ENCODE data around the gene RAB33B.
"Not testable (repeated sequence)": the region's sequence is repeated elsewhere in the genome, so short reads cannot be mapped to it uniquely, and the experiment has no call there.

The RAB33B gene

GRCh38 chr4:139453371-139454110 lies 380 bp upstream of the RAB33B start:
- TF ChIP-seq POLR2A (IDR thresholded peaks at IDR 0.05; ENCODE audit: low read depth, low read length), result peak; percentile 90
- DNase-seq (ENCODE audit: insufficient read length, low spot score), result peak; percentile 73
- FAIRE-seq, result peak; percentile 45

GRCh38 chr4:139455126-139455538 lies 1.2 kb downstream of the RAB33B start:
- FAIRE-seq, result no peak
- no peak for TF ChIP-seq POLR2A (IDR thresholded peaks at IDR 0.05; ENCODE audit: low read depth, low read length)
- DNase-seq (ENCODE audit: insufficient read length, low spot score), result no peak

- DNase-seq (ENCODE audit: insufficient read length, low spot score) (no peak), FAIRE-seq (no peak)
- TF ChIP-seq POLR2A (IDR thresholded peaks at IDR 0.05; ENCODE audit: low read depth, low read length), result no peak
These were observed 3.4 kb downstream of the RAB33B start for GRCh38 chr4:139457318-139457717.

- no peak for FAIRE-seq
- TF ChIP-seq POLR2A (IDR thresholded peaks at IDR 0.05; ENCODE audit: low read depth, low read length), result no peak
- no peak for DNase-seq (ENCODE audit: insufficient read length, low spot score)
These were observed 4.6 kb downstream of the RAB33B start for GRCh38 chr4:139458543-139458942.

- DNase-seq (ENCODE audit: insufficient read length, low spot score) (no peak), FAIRE-seq (no peak)
- TF ChIP-seq POLR2A (IDR thresholded peaks at IDR 0.05; ENCODE audit: low read depth, low read length), result no peak
These were observed 5.1 kb downstream of the RAB33B start for GRCh38 chr4:139458999-139459398.

GRCh38 chr4:139460565-139460964 lies 6.6 kb downstream of the RAB33B start:
- FAIRE-seq, result no peak
- no peak for TF ChIP-seq POLR2A (IDR thresholded peaks at IDR 0.05; ENCODE audit: low read depth, low read length)
- no peak for DNase-seq (ENCODE audit: insufficient read length, low spot score)

GRCh38 chr4:139461022-139461628 lies 7.2 kb downstream of the RAB33B start:
- DNase-seq (ENCODE audit: insufficient read length, low spot score) (no peak), FAIRE-seq (no peak)
- TF ChIP-seq POLR2A (IDR thresholded peaks at IDR 0.05; ENCODE audit: low read depth, low read length), result no peak

GRCh38 chr4:139464512-139464911 lies 10.6 kb downstream of the RAB33B start:
- FAIRE-seq; DNase-seq (ENCODE audit: insufficient read length, low spot score): not testable (repeated sequence)

GRCh38 chr4:139465922-139466321 lies 12.0 kb downstream of the RAB33B start:
- no peak for TF ChIP-seq POLR2A (IDR thresholded peaks at IDR 0.05; ENCODE audit: low read depth, low read length)
- no peak for DNase-seq (ENCODE audit: insufficient read length, low spot score)
- FAIRE-seq, result no peak

- not testable (repeated sequence) for DNase-seq (ENCODE audit: insufficient read length, low spot score); FAIRE-seq
These were observed 14.8 kb downstream of the RAB33B start for GRCh38 chr4:139468756-139469155.

- TF ChIP-seq POLR2A (IDR thresholded peaks at IDR 0.05; ENCODE audit: low read depth, low read length), result no peak
- DNase-seq (ENCODE audit: insufficient read length, low spot score) (no peak), FAIRE-seq (no peak)
These were observed 15.3 kb downstream of the RAB33B start for GRCh38 chr4:139469216-139469615.

- no peak for TF ChIP-seq POLR2A (IDR thresholded peaks at IDR 0.05; ENCODE audit: low read depth, low read length)
- DNase-seq (ENCODE audit: insufficient read length, low spot score) (no peak), FAIRE-seq (no peak)
These were observed 15.9 kb downstream of the RAB33B start for GRCh38 chr4:139469869-139470268.

- DNase-seq (ENCODE audit: insufficient read length, low spot score) (no peak), FAIRE-seq (no peak)
- TF ChIP-seq POLR2A (IDR thresholded peaks at IDR 0.05; ENCODE audit: low read depth, low read length), result no peak
These were observed 16.4 kb downstream of the RAB33B start for GRCh38 chr4:139470295-139470694.

- DNase-seq (ENCODE audit: insufficient read length, low spot score) (no peak), FAIRE-seq (no peak)
- no peak for TF ChIP-seq POLR2A (IDR thresholded peaks at IDR 0.05; ENCODE audit: low read depth, low read length)
These were observed 17.2 kb downstream of the RAB33B start for GRCh38 chr4:139470997-139471665.

- no peak for TF ChIP-seq POLR2A (IDR thresholded peaks at IDR 0.05; ENCODE audit: low read depth, low read length)
- no peak for FAIRE-seq
- DNase-seq (ENCODE audit: insufficient read length, low spot score), result no peak
These were observed 18.9 kb downstream of the RAB33B start for GRCh38 chr4:139472852-139473251.
